Lower lobe of right lung (tissue), 2 donors: ENCODE results near the gene DLGAP5. TPM values are rescaled to one million over a fixed set of nuclear protein-coding genes. Genes with fewer than 3 reads are reported as not detected.

ENCODE experiments used
- ATAC-seq, 2 donors: fragments of 200-7000 bp; cut with Tn5 transposase; one replicate each; pipeline ENCODE4 v1.9.1; 2020 to 2022; ENCODE audit warnings: mild to moderate bottlenecking in 2 of 2, moderate library complexity in 2 of 2
- DNase-seq: peaks from one replicate; pipeline ENCODE4 v3.0.0-alpha.2; 2020
- H3K27ac ChIP-seq: fragments of 200-600 bp; one replicate; pipeline ENCODE4 v1.8.0; 2022
- H3K27me3 ChIP-seq: fragments of 200-600 bp; one replicate; pipeline ENCODE4 v1.8.0; 2022; ENCODE audit warnings: low read depth
- H3K36me3 ChIP-seq: fragments of 200-600 bp; one replicate; pipeline ENCODE4 v1.8.0; 2022; ENCODE audit warnings: mild to moderate bottlenecking
- H3K4me1 ChIP-seq: fragments of 200-600 bp; one replicate; pipeline ENCODE4 v1.8.0; 2022
- H3K4me3 ChIP-seq: fragments of 200-600 bp; one replicate; pipeline ENCODE4 v1.8.0; 2022; ENCODE audit warnings: mild to moderate bottlenecking
- H3K9me3 ChIP-seq: fragments of 200-600 bp; one replicate; pipeline ENCODE4 v1.8.0; 2022
- intact Hi-C: fragments of 100-400 bp; cut with DNase I; formaldehyde crosslinking; loops from one replicate; pipeline ENCODE4 v1.11.0; 2022
- total RNA-seq: library from RNA; stranded (reverse); fragmentation: NEBNext Ultra II Directional; extraction: Animal tissue kit (Norgen Biotek cat#: 25700); gene quantifications from one replicate; pipeline ENCODE4 v1.2.1, GENCODE V29; 2021
- TF ChIP-seq, protein P1 (sequence below): fragments of 200-600 bp; IDR thresholded peaks from one replicate; pipeline ENCODE4 v1.8.0; 2022; ENCODE audit warnings: antibody characterized with exemption, mild to moderate bottlenecking
- donor health status: DM: no; HTN: yes; CAD: no; lungs with severe emphysema.

Gene DLGAP5
- total RNA-seq, 1 donor from 2014 or later = 0.97 TPM

DNA sequence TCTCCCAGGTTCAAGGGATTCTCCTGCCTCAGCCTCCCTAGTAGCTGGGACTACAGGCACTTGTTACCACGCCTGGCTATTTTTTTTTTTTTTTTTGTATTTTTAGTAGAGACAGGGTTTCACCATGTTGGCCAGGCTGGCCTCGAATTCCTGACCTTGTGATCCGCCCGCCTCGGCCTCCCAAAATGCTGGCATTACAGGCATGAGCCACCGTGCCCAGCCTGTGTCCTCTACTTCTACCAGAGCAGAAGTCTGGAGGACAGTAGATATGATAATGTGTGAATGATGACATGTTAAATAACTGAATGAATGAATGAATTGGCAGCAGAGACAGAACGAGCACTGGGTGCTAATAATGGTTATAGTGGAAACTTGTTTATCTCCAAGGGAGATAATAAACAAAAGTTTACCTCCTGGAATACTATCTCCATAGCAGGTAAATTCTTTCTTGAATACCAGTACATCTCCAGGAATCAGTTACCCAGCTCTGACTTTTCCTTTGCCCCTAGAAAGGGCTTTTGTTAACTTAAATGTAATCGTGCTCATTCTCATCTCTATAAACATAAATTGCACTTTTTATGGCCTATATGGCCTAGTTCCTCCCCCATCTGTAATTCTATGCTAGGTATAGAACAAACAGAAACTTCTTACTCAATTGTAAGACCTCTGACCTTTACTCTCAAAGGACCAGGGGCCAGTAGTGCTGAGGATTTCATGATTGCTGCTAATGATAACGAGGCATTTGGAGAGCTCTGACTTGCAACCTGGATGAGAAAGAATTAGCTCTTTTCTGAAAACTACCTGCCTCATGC lies 69.6 kb downstream of the DLGAP5 start:
- Histone ChIP-seq H3K27me3 (no peaks in the 10 kb centered on the region), H3K27ac (peak overlapping the region; percentile 53), H3K4me1 (peaks cover 83% of the 10 kb centered on the region), H3K9me3 (no peaks in the 10 kb centered on the region), H3K4me3 (no peak overlapping the region), H3K36me3 (no peaks in the 10 kb centered on the region)
- intact Hi-C loops = no loop called here
- no peak for ATAC-seq
- TF ChIP-seq, protein P1, sequence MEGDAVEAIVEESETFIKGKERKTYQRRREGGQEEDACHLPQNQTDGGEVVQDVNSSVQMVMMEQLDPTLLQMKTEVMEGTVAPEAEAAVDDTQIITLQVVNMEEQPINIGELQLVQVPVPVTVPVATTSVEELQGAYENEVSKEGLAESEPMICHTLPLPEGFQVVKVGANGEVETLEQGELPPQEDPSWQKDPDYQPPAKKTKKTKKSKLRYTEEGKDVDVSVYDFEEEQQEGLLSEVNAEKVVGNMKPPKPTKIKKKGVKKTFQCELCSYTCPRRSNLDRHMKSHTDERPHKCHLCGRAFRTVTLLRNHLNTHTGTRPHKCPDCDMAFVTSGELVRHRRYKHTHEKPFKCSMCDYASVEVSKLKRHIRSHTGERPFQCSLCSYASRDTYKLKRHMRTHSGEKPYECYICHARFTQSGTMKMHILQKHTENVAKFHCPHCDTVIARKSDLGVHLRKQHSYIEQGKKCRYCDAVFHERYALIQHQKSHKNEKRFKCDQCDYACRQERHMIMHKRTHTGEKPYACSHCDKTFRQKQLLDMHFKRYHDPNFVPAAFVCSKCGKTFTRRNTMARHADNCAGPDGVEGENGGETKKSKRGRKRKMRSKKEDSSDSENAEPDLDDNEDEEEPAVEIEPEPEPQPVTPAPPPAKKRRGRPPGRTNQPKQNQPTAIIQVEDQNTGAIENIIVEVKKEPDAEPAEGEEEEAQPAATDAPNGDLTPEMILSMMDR = no peak
- DNase-seq = no peak

DNA sequence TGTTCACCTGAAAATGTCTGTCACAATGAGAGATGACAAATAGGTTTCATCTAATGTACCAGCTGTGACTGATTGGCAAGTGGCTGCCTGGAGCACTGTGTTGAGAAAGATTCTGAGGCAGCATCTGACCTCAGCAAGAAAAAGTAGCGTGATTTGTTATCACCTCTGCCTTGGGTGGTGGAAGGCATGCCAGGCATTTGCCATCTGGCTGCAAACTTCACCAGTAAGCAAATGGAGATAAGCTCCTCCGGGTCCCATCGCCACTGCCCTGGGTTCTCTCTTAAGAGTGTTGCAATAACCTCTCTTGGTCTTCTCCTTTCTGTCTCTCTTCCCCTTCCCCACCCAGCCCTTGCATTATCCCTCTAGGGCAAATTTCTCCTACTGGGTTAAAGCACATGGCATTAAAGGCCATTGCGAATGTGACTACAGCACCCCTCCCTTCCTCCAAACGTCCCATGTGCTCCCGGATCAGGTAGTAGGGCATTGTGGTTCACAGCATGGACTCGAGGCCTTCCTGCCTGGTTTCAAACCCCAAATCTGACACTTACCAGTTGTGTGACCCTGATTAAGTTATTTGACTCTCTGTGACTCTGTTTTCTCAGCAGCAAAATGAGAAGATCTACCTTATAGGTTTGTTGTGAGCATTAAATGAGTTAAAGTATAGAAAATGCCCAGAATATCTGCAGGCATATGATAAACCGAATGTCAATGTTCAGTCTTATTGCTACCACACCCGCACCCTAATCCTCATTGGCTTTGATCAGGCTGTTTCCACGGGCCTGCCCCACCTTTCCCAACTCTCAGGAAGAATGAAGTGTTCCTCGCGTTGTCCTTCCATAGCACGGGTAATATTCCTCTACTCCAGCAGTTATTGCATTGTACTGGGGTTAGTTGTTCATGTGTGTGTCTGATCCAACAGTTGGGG lies 70.6 kb downstream of the DLGAP5 start:
- Histone ChIP-seq H3K4me3 (no peak overlapping the region), H3K36me3 (no peaks in the 10 kb centered on the region), H3K4me1 (peaks cover 76% of the 10 kb centered on the region), H3K27me3 (no peaks in the 10 kb centered on the region), H3K27ac (peak overlapping the region; percentile 13), H3K9me3 (no peaks in the 10 kb centered on the region)
- peak; percentile 60 for DNase-seq
- peak; percentile 44 to 45 for ATAC-seq
- TF ChIP-seq, protein P1 = no peak
- intact Hi-C loops = no loop called here

DNA sequence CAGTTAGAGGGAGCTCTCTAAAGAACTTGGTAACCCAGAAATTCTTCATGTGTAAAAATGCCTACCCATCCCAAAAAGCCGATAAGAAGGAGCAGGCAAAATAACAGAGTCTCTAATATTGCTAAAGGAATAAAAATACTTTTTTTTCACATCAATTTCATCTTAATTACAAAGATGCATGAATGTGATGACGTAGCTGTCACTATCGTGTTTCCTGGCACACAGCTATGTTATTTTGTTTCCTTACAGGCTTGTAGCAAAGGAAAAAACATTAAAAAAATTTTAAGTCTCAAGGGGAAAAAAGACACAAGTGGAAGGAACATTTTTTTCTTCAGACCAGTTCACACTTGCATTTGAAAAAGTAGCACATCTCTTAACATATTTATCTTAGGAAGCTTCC lies 72.6 kb downstream of the DLGAP5 start:
- DNase-seq (no peak), ATAC-seq (no peak)
- Histone ChIP-seq H3K9me3 (no peaks in the 10 kb centered on the region), H3K4me3 (no peak overlapping the region), H3K4me1 (peaks cover 58% of the 10 kb centered on the region), H3K36me3 (no peaks in the 10 kb centered on the region), H3K27me3 (no peaks in the 10 kb centered on the region), H3K27ac (peak overlapping the region; percentile 72)
- intact Hi-C loops = no loop called here
- TF ChIP-seq, protein P1 = no peak

DNA sequence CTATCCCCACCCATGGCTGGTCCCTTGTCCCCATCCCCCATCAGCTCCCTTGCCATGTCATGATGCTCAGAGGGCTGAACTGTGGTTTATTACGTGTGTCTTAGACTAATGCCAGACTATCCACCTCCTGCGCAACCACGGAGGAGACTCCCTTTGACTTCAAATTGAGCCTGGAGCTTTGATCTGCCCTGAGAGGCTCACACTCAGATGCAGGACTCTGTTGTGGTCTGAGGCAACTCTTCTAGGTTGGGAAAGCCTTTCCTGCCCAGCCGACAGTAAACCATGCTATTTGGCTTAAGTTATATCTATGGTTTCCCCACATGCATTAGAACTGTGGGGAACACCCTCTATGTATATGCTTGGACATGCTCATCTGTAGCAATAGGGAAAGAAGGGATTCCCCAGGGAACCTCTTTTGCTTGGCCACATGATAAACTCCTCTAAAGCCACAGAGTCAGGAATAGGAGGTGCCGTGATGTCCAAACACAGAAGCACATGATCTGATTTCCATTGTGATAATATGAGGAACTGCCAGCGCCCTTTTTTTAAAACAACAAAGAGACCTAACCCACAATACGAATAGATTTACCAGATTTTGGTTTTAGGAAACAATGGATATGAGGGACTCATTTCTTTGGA lies 73.5 kb downstream of the DLGAP5 start:
- no peaks in the 10 kb centered on the region for H3K9me3 ChIP-seq
- peaks cover 51% of the 10 kb centered on the region for H3K4me1 ChIP-seq
- H3K27ac ChIP-seq = peak overlapping the region; percentile 72
- ATAC-seq = peak in 1 of 2 donors; percentile 59
- intact Hi-C loops = no loop called here
- no peaks in the 10 kb centered on the region for H3K27me3 ChIP-seq
- H3K36me3 ChIP-seq = no peaks in the 10 kb centered on the region
- TF ChIP-seq, protein P1 = no peak
- H3K4me3 ChIP-seq = no peak overlapping the region
- DNase-seq = no peak
